Urothelium cell line (cell line): ENCODE results near the gene BCAR3.

ENCODE experiments used
- DNase-seq: peaks from one replicate; pipeline ENCODE4 v3.0.0; 2011; ENCODE audit warnings: low spot score, mixed read lengths
- FAIRE-seq: peaks from 2 replicates; lab custom pipeline; 2011; peaks lifted over from hg19 to GRCh38; lab: Jason Lieb, UNC

Gene BCAR3

DNA sequence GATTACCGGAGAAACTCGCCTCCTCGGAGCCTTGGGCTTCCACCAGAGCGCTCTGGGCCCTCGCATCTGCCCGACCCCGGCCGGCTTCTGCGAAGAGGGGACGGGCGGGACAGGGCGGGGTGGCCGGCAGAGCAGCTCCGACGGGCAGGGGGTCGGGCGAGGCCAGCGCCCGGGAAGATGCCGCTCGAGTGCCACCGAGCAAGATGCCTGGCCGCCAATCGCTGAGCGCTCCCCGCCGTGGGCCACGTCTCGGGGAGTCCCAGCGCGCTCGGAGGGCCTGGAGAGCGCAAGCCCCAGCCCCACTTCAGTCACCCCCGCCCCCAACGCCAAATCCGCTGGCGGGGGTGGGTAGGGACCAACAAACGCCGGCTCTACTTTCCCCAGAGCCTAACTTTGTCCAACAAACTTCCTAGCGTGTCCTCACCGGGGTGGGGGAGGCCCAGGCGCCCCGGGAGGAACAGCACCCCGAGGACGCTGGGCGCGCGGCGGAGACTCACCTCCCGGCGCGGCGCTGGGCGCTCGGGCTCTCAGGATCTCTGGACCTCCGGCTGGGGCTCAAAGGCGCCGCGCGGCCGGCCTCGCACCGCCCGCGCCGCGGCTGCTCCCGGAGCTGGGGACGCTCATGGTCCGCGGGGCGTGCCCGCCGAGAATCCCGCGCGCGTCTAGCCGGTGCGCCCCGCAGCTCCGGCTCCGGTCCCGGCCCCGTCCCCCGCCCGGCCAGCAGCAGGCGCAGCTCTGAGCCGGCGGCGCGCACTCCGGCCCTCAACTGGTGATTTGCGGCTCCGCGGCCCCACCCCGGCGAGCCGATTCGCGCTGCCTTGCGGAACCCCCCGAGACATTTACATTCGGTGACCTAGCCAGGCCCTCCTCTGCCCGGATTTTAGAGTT is at the start of gene BCAR3:
Gene BCAR3 (minus strand): TSS at position 737 of the 888 bp plus-strand sequence. CDS start 6,907 bp downstream, outside the sequence.
- DNase-seq (peak; percentile 77), FAIRE-seq (no peak)

- DNase-seq (no peak), FAIRE-seq (no peak)
Measured at GRCh38 chr1:93730621-93731020, 49.0 kb upstream of the BCAR3 start.

DNA sequence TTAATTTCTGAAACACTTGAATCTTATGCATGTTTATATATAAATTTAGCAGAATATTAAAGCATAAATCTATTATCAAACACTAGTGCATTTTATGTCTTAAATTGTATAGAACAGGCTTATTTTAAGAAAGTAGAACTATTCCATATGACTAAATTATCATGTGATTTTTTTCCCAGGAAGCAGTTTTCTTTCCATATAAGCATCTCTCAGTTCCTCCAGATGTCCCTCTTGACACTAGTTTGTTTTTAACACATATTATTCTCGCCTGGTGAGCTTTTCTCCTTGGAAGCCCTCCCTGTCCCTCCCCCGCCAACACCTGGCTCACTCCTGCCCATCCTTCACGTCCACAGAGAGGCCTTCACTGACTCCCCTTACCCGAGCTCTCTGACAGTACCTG is 48.3 kb upstream of the BCAR3 start:
- no peak for DNase-seq
- no peak for FAIRE-seq

- FAIRE-seq: no peak
- DNase-seq: no peak
Measured at GRCh38 chr1:93729502-93729901, 47.9 kb upstream of the BCAR3 start.

GRCh38 chr1:93728480-93729131 is 47.0 kb upstream of the BCAR3 start:
- no peak for FAIRE-seq
- DNase-seq: no peak

DNA sequence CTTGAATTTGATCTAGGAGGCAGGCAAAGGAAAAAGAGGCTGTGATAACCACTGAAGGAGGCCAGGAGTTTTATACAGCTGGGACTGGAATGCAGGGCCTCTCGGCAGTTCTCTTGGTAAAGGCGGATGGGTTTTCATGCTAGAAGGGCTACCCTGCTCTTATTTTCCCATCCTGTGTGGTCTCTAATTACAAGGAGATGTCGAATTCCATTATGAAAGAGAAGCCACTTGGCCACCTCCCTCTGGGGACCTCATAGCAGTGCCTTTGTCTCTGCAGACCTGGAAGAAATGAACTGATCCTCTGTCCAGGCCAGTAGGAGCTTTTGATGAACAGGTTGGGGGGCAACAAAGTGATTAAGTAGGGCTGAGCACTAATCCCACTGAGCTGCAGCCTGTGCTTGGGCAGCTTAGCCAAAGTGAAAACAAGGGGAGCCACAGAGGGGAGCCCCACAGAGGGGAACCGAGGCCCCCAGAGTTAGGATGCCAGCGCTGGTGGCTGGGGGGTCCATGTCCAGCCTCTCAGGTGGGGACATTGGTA is 42.2 kb upstream of the BCAR3 start:
- FAIRE-seq (no peak), DNase-seq (no peak)

DNA sequence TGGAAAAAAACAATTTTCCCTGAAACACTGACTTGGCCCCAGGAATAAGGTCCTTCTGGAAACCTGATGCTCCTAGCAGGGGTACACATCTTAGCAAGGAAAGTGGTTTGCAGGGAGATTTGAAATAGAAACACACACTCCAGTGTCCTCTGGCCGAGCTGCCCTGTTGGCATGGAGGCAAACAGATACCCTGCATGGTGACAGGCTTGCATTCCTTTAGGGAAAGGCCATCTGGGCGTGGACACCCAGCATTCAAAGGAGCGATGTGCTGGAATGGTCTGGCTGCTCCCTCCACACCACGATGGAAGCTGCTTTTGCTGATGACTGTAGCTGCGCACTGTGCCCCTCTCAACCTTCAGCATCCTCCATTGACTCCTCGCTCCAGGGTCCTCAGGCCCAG is 41.5 kb upstream of the BCAR3 start:
- FAIRE-seq (peak; percentile 17), DNase-seq (peak; percentile 61)

- FAIRE-seq (no peak), DNase-seq (no peak)
Measured at GRCh38 chr1:93722081-93723031, 40.7 kb upstream of the BCAR3 start.

GRCh38 chr1:93720956-93721626 is 39.5 kb upstream of the BCAR3 start:
- FAIRE-seq: no peak

DNA sequence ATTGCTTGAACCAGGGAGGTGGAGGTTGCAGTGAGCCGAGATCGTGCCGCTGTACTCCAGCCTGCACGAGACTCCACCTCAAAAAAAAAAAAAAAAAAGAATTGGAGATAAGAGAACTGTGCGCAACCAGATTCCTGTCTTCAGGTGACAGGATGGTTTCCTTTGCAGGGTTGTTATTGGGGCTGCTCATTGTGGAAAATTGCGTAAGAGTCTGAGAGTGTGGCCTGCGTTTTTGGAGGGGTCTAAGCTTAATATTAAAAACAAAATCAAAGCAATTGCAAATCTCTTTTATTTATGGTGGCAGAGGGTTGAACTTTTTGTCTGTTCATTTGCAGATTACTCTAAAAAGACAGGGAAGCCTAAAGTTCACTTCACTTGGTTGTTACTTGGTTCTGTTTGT is 36.0 kb upstream of the BCAR3 start:
- DNase-seq: no peak
- no peak for FAIRE-seq

More at GRCh38 chr1:93720956-93721626, 39.5 kb upstream of the BCAR3 start:
- DNase-seq: no peak

GRCh38 chr1:93716941-93717368 is 35.3 kb upstream of the BCAR3 start:
- FAIRE-seq (no peak), DNase-seq (peak; percentile 47)

GRCh38 chr1:93716163-93716562 is 34.5 kb upstream of the BCAR3 start:
- no peak for DNase-seq
- FAIRE-seq: no peak

- no peak for DNase-seq
- FAIRE-seq: no peak
Measured at GRCh38 chr1:93715529-93716126, 34.0 kb upstream of the BCAR3 start.

- DNase-seq: no peak
- FAIRE-seq: no peak
Measured at GRCh38 chr1:93714356-93714755, 32.7 kb upstream of the BCAR3 start.

- DNase-seq (no peak), FAIRE-seq (no peak)
Measured at GRCh38 chr1:93713341-93713740, 31.7 kb upstream of the BCAR3 start.

DNA sequence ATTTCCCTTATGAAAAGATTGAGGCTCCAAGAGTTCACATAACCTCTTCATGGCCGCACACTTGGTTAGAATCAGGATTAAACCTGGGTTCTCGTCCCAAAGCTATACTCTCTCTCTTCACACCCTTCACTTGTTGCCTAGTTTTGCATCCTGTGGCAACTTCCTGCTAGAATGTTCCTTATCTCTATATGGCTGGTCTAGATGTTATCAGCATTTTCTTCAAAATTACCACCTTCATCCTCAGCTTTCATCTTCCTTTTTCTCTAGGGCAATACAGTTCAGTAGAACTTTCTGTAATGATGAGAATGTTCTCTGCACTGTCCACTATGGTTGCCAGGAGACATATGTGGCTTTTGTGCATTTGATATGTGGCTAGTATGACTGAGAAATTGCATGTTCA is 31.1 kb upstream of the BCAR3 start:
- DNase-seq: no peak
- FAIRE-seq: no peak

DNA sequence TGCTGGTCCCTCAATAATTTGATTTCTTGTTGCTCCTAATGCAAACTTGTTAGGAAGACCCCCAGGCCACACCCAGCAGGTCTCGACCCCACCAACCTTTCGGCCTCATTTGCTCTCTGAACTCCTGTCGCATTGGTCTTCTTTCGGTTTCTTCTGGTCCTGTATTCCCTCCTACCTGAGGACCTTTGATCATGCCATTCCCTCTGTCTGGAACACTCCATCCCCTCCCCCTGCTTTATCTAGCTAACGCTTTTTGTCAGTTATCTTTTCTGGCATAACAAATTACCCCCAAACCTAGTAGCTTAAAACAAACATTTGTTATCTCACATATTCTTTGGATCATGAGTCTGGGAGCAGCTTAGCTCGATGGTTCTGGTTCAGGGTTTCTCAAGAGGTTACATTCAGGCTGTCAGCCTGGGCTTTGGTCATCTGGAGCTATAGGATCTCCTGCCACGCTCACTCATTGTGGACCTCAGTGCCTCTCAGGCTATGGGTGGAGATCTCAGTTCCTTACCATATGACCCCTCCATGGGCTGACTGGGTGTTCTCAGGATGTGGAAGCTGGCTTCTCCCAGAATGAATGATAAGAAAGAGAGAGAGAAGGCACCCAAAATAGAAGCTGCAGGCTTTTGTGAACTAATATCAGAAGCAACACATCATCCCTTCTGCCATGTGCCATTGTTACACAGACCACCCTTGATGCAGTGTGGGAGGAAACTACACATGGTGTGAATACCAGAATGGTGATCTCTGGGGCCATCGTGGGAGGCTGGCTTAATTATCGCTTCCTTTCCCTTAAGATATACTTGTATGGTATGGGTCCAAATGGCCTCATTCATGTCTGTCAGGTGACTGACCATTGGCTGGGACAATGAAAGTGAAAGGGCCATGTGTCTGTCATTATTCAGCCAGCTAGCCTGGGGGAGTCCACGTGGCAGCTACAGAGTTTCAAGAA is 29.1 kb upstream of the BCAR3 start:
- FAIRE-seq (no peak), DNase-seq (no peak)

- FAIRE-seq (no peak), DNase-seq (no peak)
Measured at GRCh38 chr1:93708734-93709481, 27.3 kb upstream of the BCAR3 start.
